Stimulated activated CD4-positive, alpha-beta T cell treated with anti-CD3 and anti-CD28 coated beads, Interleukin-1b, Interleukin-23, amount 100 ng/mL, for 1 hour (primary cell): ENCODE data around the gene RAP1GDS1.

Source experiments
- DNase-seq, 2 donors: peaks; one replicate each; pipeline ENCODE4 v3.0.0-alpha.2; 2020; ENCODE audit warnings: low read depth in 2 of 2

RAP1GDS1 gene

GRCh38 chr4:98260579-98261404 is at the start of gene RAP1GDS1:
Gene RAP1GDS1 (plus strand): TSS chr4:98261384. CDS start chr4:98261566, 182 bp downstream.
- DNase-seq: peak; percentile 77 to 89

GRCh38 chr4:98222306-98222705 is 38.9 kb upstream of the RAP1GDS1 start:
- DNase-seq: no peak

- no peak for DNase-seq
Observed at GRCh38 chr4:98226396-98226795, 34.8 kb upstream of the RAP1GDS1 start.

GRCh38 chr4:98230961-98231360 is 30.2 kb upstream of the RAP1GDS1 start:
- DNase-seq: no peak

- DNase-seq: no peak
Observed at GRCh38 chr4:98232202-98232601, 29.0 kb upstream of the RAP1GDS1 start.

GRCh38 chr4:98237204-98237603 is 24.0 kb upstream of the RAP1GDS1 start:
- DNase-seq: no peak

GRCh38 chr4:98242063-98242462 is 19.1 kb upstream of the RAP1GDS1 start:
- DNase-seq: no peak

- no peak for DNase-seq
Observed at GRCh38 chr4:98242538-98242937, 18.6 kb upstream of the RAP1GDS1 start.

GRCh38 chr4:98245226-98245625 is 16.0 kb upstream of the RAP1GDS1 start:
- no peak for DNase-seq

- DNase-seq: no peak
Observed at GRCh38 chr4:98248934-98249333, 12.2 kb upstream of the RAP1GDS1 start.

GRCh38 chr4:98249831-98250230 is 11.4 kb upstream of the RAP1GDS1 start:
- no peak for DNase-seq

GRCh38 chr4:98253499-98253898 is 7.7 kb upstream of the RAP1GDS1 start:
- no peak for DNase-seq

GRCh38 chr4:98260047-98260578 is 1.1 kb upstream of the RAP1GDS1 start:
- DNase-seq: peak in 1 of 2 donors; percentile 4

- peak in 1 of 2 donors; percentile 27 for DNase-seq
Observed at GRCh38 chr4:98261405-98262291, 464 bp downstream of the RAP1GDS1 start.

- no peak for DNase-seq
Observed at GRCh38 chr4:98262431-98262830, 1.2 kb downstream of the RAP1GDS1 start.

GRCh38 chr4:98267498-98267897 is 6.3 kb downstream of the RAP1GDS1 start:
- no peak for DNase-seq

- DNase-seq: no peak
Observed at GRCh38 chr4:98275145-98275544, 14.0 kb downstream of the RAP1GDS1 start.

- DNase-seq: no peak
Observed at GRCh38 chr4:98283219-98284189, 22.3 kb downstream of the RAP1GDS1 start.

GRCh38 chr4:98284640-98285046 is 23.5 kb downstream of the RAP1GDS1 start:
- DNase-seq: no peak

GRCh38 chr4:98285676-98286075 is 24.5 kb downstream of the RAP1GDS1 start:
- DNase-seq: no peak

- DNase-seq: no peak
Observed at GRCh38 chr4:98287328-98287727, 26.1 kb downstream of the RAP1GDS1 start.
